ENCODE measurements around the gene DAPK1.
A peak's percentile ranks its signal among the peaks of the same experiment; 100 is the strongest.

DAPK1 gene

DNA sequence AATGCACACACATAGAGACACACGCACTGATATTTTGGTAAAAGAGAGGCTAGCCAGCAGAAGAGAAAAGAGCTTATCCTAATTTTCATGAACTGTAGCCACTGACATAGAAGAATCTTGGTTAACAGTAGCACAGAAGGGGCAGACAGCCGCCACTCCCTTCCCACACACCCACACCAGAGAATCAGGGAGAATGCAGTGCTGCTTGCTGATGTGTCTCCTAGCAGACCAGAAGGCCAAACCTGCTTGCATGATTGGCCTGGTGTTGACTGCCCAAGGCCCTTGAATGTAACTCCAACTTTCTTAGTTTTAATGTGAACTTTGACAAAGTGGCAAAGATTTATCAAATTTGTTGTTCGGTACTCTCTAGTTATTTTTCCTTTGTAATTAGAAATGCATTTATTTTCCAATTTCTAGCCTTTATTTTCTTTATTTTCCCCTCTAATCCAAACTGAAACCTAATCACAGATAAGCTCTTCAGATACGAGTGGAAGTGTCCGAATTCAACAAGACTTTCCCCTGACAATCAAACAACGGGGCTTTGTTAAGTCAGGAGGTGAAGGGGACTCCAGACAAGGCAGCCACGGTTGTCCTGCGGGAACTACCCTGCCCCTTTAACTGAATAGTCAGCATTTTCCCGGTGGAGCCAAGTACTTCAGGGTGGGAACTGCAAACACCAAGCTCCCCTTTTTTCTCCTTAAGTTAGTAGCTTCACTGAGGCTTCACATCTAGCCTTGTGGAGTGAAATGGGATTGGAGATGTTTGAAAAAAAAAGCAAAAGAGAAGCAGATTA, 146.3 kb downstream of the DAPK1 start:
- ChIA-PET POLR2A (no interaction called here), CTCF (interaction anchor here (0.6 kb wide), 1 partner anchor 22 kb away, joined by 3 read pairs; no protein-coding TSS in a partner anchor)
- no peak for TF ChIP-seq KLF10 (tag by site-specific recombination; IDR thresholded peaks at IDR 0.05)
- 0 out of 2 replicates have a peak, but pooled peaks have one; percentile 12 for TF ChIP-seq ZFHX2 (tag by site-specific recombination; conservative IDR thresholded peaks at IDR 0.05)
- no peak overlapping the region for H3K4me3 ChIP-seq (ENCODE audit: low read depth, low read length)
- peaks cover 0 to 67% of the 10 kb centered on the region in 2 experiments; a peak in 1 of 3 replicates for H3K36me3 ChIP-seq (ENCODE audit: control insufficient read depth in 2 of 2, insufficient read depth in 1 of 2, low read length in 2 of 2)
- no peaks in the 10 kb centered on the region for H3K9me3 ChIP-seq (ENCODE audit: control insufficient read depth, insufficient read depth, low read depth, low read length)
- no peak overlapping the region for H3K27ac ChIP-seq (ENCODE audit: extremely low read depth, low read depth, low read length)
- H3K4me1 ChIP-seq (ENCODE audit: control insufficient read depth, insufficient read depth, low read length), result peaks cover 13% of the 10 kb centered on the region

DNA sequence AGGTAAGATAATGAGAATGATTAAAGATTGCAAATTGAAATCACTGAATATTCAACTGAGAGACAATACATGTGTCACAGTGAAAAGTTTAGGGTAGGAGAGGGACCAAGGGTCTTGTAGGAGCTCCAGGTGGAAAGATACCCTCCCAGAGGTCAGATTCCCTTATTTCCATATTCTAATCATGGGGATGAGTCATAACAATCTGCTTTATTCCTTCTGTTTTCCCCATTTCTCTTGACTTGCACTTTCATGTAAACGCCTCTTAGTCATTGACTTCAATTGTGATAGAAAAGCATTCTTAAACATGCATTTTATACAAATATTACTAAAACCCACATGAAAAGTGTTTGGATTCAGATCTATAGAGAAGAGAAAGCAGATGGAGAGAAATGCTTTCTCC, 147.0 kb downstream of the DAPK1 start:
- POLR2A ChIA-PET, result no interaction called here
- no peak overlapping the region for H3K4me3 ChIP-seq (ENCODE audit: low read depth, low read length)
- H3K36me3 ChIP-seq (ENCODE audit: control insufficient read depth in 2 of 2, insufficient read depth in 1 of 2, low read length in 2 of 2), result peaks cover 0 to 71% of the 10 kb centered on the region in 2 experiments; a peak in 1 of 3 replicates
- CTCF ChIA-PET, result no interaction called here
- no peaks in the 10 kb centered on the region for H3K9me3 ChIP-seq (ENCODE audit: control insufficient read depth, insufficient read depth, low read depth, low read length)
- TF ChIP-seq, protein P1, sequence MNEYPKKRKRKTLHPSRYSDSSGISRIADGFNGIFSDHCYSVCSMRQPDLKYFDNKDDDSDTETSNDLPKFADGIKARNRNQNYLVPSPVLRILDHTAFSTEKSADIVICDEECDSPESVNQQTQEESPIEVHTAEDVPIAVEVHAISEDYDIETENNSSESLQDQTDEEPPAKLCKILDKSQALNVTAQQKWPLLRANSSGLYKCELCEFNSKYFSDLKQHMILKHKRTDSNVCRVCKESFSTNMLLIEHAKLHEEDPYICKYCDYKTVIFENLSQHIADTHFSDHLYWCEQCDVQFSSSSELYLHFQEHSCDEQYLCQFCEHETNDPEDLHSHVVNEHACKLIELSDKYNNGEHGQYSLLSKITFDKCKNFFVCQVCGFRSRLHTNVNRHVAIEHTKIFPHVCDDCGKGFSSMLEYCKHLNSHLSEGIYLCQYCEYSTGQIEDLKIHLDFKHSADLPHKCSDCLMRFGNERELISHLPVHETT (tag by site-specific recombination; IDR thresholded peaks at IDR 0.05), result no peak
- TF ChIP-seq PRDM1 (tag by site-specific recombination; IDR thresholded peaks at IDR 0.05), result peak; percentile 51; the same call in 1 of the 2 replicates
- H3K27ac ChIP-seq (ENCODE audit: extremely low read depth, low read depth, low read length), result no peak overlapping the region
- peaks cover 10% of the 10 kb centered on the region for H3K4me1 ChIP-seq (ENCODE audit: control insufficient read depth, insufficient read depth, low read length)

DNA sequence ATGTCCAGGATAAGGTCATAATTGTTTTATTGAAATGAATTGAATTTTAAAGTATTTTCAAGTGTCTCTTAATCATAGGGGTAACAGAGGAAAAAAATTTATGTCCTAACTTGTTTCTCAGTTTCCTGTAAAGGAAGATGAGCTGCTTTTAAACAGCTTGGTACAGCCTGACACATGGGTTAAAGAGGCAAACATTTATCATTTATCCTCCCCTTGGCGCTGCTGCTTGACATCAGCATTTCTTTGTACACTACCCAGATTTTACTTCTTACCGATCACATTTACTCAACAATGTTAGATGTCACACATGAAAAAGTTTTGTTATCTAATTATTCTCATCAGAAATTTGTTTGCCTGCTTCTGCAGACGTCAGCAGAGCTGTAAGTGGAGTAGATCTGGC, 148.9 kb downstream of the DAPK1 start:
- no peak overlapping the region for H3K4me3 ChIP-seq (ENCODE audit: low read depth, low read length)
- H3K4me1 ChIP-seq (ENCODE audit: control insufficient read depth, insufficient read depth, low read length), result no peaks in the 10 kb centered on the region
- CTCF ChIA-PET, result interaction anchor here (0.6 kb wide), 1 partner anchor 219 kb away, joined by 3 read pairs; no protein-coding TSS in a partner anchor
- H3K27ac ChIP-seq (ENCODE audit: extremely low read depth, low read depth, low read length), result no peak overlapping the region
- POLR2A ChIA-PET, result interaction anchor here (0.8 kb wide), 1 partner anchor 54 kb away, joined by 3 read pairs; no protein-coding TSS in a partner anchor
- peaks cover 0 to 70% of the 10 kb centered on the region in 2 experiments; a peak in 1 of 3 replicates for H3K36me3 ChIP-seq (ENCODE audit: control insufficient read depth in 2 of 2, insufficient read depth in 1 of 2, low read length in 2 of 2)
- no peaks in the 10 kb centered on the region for H3K9me3 ChIP-seq (ENCODE audit: control insufficient read depth, insufficient read depth, low read depth, low read length)
- TF ChIP-seq, protein P2, sequence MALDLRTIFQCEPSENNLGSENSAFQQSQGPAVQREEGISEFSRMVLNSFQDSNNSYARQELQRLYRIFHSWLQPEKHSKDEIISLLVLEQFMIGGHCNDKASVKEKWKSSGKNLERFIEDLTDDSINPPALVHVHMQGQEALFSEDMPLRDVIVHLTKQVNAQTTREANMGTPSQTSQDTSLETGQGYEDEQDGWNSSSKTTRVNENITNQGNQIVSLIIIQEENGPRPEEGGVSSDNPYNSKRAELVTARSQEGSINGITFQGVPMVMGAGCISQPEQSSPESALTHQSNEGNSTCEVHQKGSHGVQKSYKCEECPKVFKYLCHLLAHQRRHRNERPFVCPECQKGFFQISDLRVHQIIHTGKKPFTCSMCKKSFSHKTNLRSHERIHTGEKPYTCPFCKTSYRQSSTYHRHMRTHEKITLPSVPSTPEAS (tag by site-specific recombination; IDR thresholded peaks at IDR 0.05), result no peak
- TF ChIP-seq SP2 (tag by site-specific recombination; IDR thresholded peaks at IDR 0.05) (no peak), ZNF146 (tag by site-specific recombination; IDR thresholded peaks at IDR 0.05) (no peak), ZNF121 (tag by site-specific recombination; IDR thresholded peaks at IDR 0.05) (no peak), KLF10 (tag by site-specific recombination; IDR thresholded peaks at IDR 0.05) (no peak), WT1 (tag by site-specific recombination; IDR thresholded peaks at IDR 0.05) (no peak), ZNF19 (tag by site-specific recombination; IDR thresholded peaks at IDR 0.05; ENCODE audit: low read depth) (no peak), ZNF555 (tag by site-specific recombination; conservative IDR thresholded peaks at IDR 0.05) (no peak), ZNF366 (tag by site-specific recombination; conservative IDR thresholded peaks at IDR 0.05) (no peak)
- TF ChIP-seq, protein P3, sequence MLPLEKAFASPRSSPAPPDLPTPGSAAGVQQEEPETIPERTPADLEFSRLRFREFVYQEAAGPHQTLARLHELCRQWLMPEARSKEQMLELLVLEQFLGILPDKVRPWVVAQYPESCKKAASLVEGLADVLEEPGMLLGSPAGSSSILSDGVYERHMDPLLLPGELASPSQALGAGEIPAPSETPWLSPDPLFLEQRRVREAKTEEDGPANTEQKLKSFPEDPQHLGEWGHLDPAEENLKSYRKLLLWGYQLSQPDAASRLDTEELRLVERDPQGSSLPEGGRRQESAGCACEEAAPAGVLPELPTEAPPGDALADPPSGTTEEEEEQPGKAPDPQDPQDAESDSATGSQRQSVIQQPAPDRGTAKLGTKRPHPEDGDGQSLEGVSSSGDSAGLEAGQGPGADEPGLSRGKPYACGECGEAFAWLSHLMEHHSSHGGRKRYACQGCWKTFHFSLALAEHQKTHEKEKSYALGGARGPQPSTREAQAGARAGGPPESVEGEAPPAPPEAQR (tag by site-specific recombination; IDR thresholded peaks at IDR 0.05), result no peak

DNA sequence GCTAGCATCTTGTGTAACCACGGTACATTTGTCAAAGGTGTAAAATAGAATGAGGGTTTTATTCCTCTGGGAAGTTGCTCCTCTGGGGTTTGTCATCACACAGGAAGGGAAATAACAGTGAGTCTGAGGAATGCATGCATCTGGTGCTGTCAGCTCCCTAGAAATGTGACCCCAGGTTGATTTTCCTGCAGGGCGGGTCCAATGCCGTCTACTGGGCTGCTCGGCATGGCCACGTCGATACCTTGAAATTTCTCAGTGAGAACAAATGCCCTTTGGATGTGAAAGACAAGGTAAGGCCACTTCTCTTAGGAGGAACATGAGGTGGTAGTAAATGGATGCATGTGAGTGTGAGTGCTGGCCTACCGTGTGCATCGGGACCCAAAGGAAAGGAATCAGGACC, 149.4 kb downstream of the DAPK1 start:
- no peak overlapping the region for H3K27ac ChIP-seq (ENCODE audit: extremely low read depth, low read depth, low read length)
- H3K36me3 ChIP-seq (ENCODE audit: control insufficient read depth in 2 of 2, insufficient read depth in 1 of 2, low read length in 2 of 2), result peaks cover 0 to 67% of the 10 kb centered on the region in 2 experiments; a peak in 1 of 3 replicates
- ChIA-PET POLR2A (no interaction called here), CTCF (no interaction called here)
- H3K9me3 ChIP-seq (ENCODE audit: control insufficient read depth, insufficient read depth, low read depth, low read length), result no peaks in the 10 kb centered on the region
- H3K4me3 ChIP-seq (ENCODE audit: low read depth, low read length), result no peak overlapping the region
- H3K4me1 ChIP-seq (ENCODE audit: control insufficient read depth, insufficient read depth, low read length), result no peaks in the 10 kb centered on the region
- no peak for TF ChIP-seq ZNF335 (tag by site-specific recombination; conservative IDR thresholded peaks at IDR 0.05)
- TF ChIP-seq ZNF132 (tag by site-specific recombination; IDR thresholded peaks at IDR 0.05; ENCODE audit: borderline replicate concordance), result no peak
- TF ChIP-seq ZNF777 (tag by site-specific recombination; IDR thresholded peaks at IDR 0.05; ENCODE audit: borderline replicate concordance), result no peak
- no peak for TF ChIP-seq SCRT1 (tag by site-specific recombination; IDR thresholded peaks at IDR 0.05; ENCODE audit: borderline replicate concordance)
- no peak for TF ChIP-seq TCF7L2 (IDR thresholded peaks at IDR 0.05; ENCODE audit: borderline replicate concordance, low read depth, low read length)
- TF ChIP-seq ZNF274 (IDR thresholded peaks at IDR 0.05; ENCODE audit: low read length), result no peak
- TF ChIP-seq ZNF274 (tag by site-specific recombination; IDR thresholded peaks at IDR 0.05; ENCODE audit: borderline replicate concordance), result no peak
- no peak for TF ChIP-seq GFI1B (tag by site-specific recombination; IDR thresholded peaks at IDR 0.05)
- TF ChIP-seq HOXD13 (CRISPR knock-in tag; IDR thresholded peaks at IDR 0.05; ENCODE audit: borderline replicate concordance), result no peak
- TF ChIP-seq ZNF433 (tag by site-specific recombination; IDR thresholded peaks at IDR 0.05; ENCODE audit: low read depth), result no peak
- no peak for TF ChIP-seq ZNF561 (tag by site-specific recombination; IDR thresholded peaks at IDR 0.05; ENCODE audit: borderline replicate concordance)
- TF ChIP-seq ZNF558 (tag by site-specific recombination; IDR thresholded peaks at IDR 0.05), result no peak
